Measurements from ENCODE around the gene VDAC1. TPM values are rescaled to one million over a fixed set of nuclear protein-coding genes. Genes with fewer than 3 reads are reported as not detected.

VDAC1 gene
- total and polyA plus RNA-seq, 2 of the 8 experiments (the other 6 are each of a cell fraction or from before 2014, with no cell fraction given), result 111 to 301 TPM

GRCh38 chr5:133938039-133938821 is 66.5 kb downstream of the VDAC1 start:
- DNase-seq (ENCODE audit: low read depth in 1 of 2, low spot score in 2 of 2) (no peak), FAIRE-seq (no peak)
- H3K14ac ChIP-seq (ENCODE audit: insufficient read length), result no peak overlapping the region
- H2BK120ac ChIP-seq (replicated peaks; ENCODE audit: low read depth, low read length), result no peak overlapping the region
- H4K8ac ChIP-seq (ENCODE audit: extremely low read depth, insufficient read depth, low read length), result no peak overlapping the region
- no peak overlapping the region for H3K18ac ChIP-seq (ENCODE audit: extremely low read depth, low read length)
- no peaks in the 10 kb centered on the region; a peak in 1 of 7 replicates for H3K4me1 ChIP-seq (replicated peaks in 1 of 4; ENCODE audit: control insufficient read depth in 3 of 4, insufficient read depth in 4 of 4, low read length in 3 of 4)
- H3K79me1 ChIP-seq (ENCODE audit: low read depth, low read length), result no peaks in the 10 kb centered on the region
- H3K9ac ChIP-seq (replicated peaks in 1 of 4; ENCODE audit: extremely low read depth in 1 of 4, low read depth in 3 of 4, low read length in 3 of 4), result no peak overlapping the region
- H3K9me3 ChIP-seq (ENCODE audit: insufficient read depth in 2 of 2, low read depth in 1 of 2, low read length in 1 of 2), result peaks cover 0 to 4% of the 10 kb centered on the region in 2 experiments; a peak in 1 of 4 replicates
- H2AK5ac ChIP-seq (ENCODE audit: low read depth, low read length), result no peak overlapping the region
- H3K23me2 ChIP-seq (ENCODE audit: low read depth, low read length), result peaks cover 1% of the 10 kb centered on the region; the same call in 1 of the 2 replicates
- no peaks in the 10 kb centered on the region for H3K27me3 ChIP-seq (replicated peaks in 1 of 4; ENCODE audit: control insufficient read depth in 3 of 4, extremely low read depth in 1 of 4, insufficient read depth in 3 of 4, low read length in 3 of 4)
- H3K4me2 ChIP-seq (ENCODE audit: insufficient read depth in 1 of 2, low read depth in 2 of 2, low read length in 2 of 2), result no peak overlapping the region
- H3K56ac ChIP-seq (replicated peaks; ENCODE audit: insufficient read length, low read depth, low read length), result no peak overlapping the region
- no peak overlapping the region for H2BK12ac ChIP-seq (ENCODE audit: low read depth, low read length)
- no peaks in the 10 kb centered on the region for H3K79me2 ChIP-seq (ENCODE audit: control insufficient read depth in 1 of 2, insufficient read depth in 2 of 2, low read length in 2 of 2)
- no peak overlapping the region for H3K27ac ChIP-seq (ENCODE audit: low read depth, low read length)
- no peak overlapping the region for H2BK20ac ChIP-seq (ENCODE audit: low read length)
- ChIA-PET CTCF (ENCODE audit: partially characterized antibody) (interaction anchor here (0.6 to 3.0 kb wide), 10 partner anchors 11 to 1953 kb away, joined by 3 to 10 read pairs (median 3); no protein-coding TSS in a partner anchor), POLR2A (ENCODE audit: partially characterized antibody) (no interaction called here)
- no peak overlapping the region for H4K91ac ChIP-seq (replicated peaks; ENCODE audit: insufficient read length, low read length)
- WGBS, 2 experiments (ENCODE audit: extremely low coverage in 1 of 2, insufficient coverage in 1 of 2, insufficient read length in 1 of 2, insufficient replicate concordance in 2 of 2, low coverage in 1 of 2, low lambda C conversion rate in 2 of 2, missing lambda C conversion rate in 1 of 2), result 82% methylated on average over 6 of the region's 6 CpGs; no CpG with 5 or more reads in 1 of the 2 experiments
- H4K5ac ChIP-seq (ENCODE audit: insufficient read length, low read depth, low read length), result no peak overlapping the region
- no peak overlapping the region for H3K4me3 ChIP-seq (ENCODE audit: extremely low read depth in 1 of 4, insufficient read depth in 2 of 4, low read depth in 3 of 4, low read length in 4 of 4)
- no peak overlapping the region for H2BK15ac ChIP-seq (ENCODE audit: low read length)
- H3K23ac ChIP-seq (ENCODE audit: insufficient read length), result no peak overlapping the region
- no peak overlapping the region for H2AFZ ChIP-seq (ENCODE audit: low read length)
- no peaks in the 10 kb centered on the region for H4K20me1 ChIP-seq (replicated peaks in 1 of 2; ENCODE audit: control insufficient read depth in 1 of 2, insufficient read depth in 2 of 2, low read length in 2 of 2)
- H3K36me3 ChIP-seq (ENCODE audit: control insufficient read depth in 2 of 4, insufficient read depth in 4 of 4, low read length in 3 of 4), result no peaks in the 10 kb centered on the region
- H3K4ac ChIP-seq (replicated peaks; ENCODE audit: insufficient read length, low read depth, low read length), result no peak overlapping the region
- H2BK5ac ChIP-seq (ENCODE audit: low read depth, low read length), result no peak overlapping the region
- TF ChIP-seq TBP (IDR thresholded peaks at IDR 0.05; ENCODE audit: low read depth, low read length), result no peak
- no peak for TF ChIP-seq CREB1 (IDR thresholded peaks at IDR 0.05)
- TF ChIP-seq POU5F1 (IDR thresholded peaks at IDR 0.05; ENCODE audit: low read depth, low read length), result no peak
- no peak for TF ChIP-seq GTF2F1 (IDR thresholded peaks at IDR 0.05; ENCODE audit: borderline replicate concordance, low read depth, low read length)
- no peak for TF ChIP-seq CBX5 (IDR thresholded peaks at IDR 0.05; ENCODE audit: low read depth, low read length)
- no peak for TF ChIP-seq SP1 (IDR thresholded peaks at IDR 0.05; ENCODE audit: low read depth, low read length)
- no peak for TF ChIP-seq SAP30 (IDR thresholded peaks at IDR 0.05; ENCODE audit: insufficient read depth, insufficient replicate concordance, low read length)
- no peak for TF ChIP-seq HDAC6 (IDR thresholded peaks at IDR 0.05; ENCODE audit: low read depth, low read length)
- TF ChIP-seq JUN (IDR thresholded peaks at IDR 0.05; ENCODE audit: low read depth, low read length), result no peak
- no peak for TF ChIP-seq RNF2 (IDR thresholded peaks at IDR 0.05; ENCODE audit: borderline replicate concordance, low read depth, low read length, missing control alignments, poor library complexity, severe bottlenecking)

Measured in H1 (cell line).